ENCODE data around the gene TNFRSF25. TPM values are rescaled to one million over a fixed set of nuclear protein-coding genes. Genes with fewer than 3 reads are reported as not detected.
A peak's percentile ranks its signal among the peaks of the same experiment; 100 is the strongest.

The TNFRSF25 gene
- total and polyA plus RNA-seq, 9 of the 15 experiments (the other 6 are each of a cell fraction or from before 2014, with no cell fraction given), result 0.24 to 0.49 TPM; not detected in 7

DNA sequence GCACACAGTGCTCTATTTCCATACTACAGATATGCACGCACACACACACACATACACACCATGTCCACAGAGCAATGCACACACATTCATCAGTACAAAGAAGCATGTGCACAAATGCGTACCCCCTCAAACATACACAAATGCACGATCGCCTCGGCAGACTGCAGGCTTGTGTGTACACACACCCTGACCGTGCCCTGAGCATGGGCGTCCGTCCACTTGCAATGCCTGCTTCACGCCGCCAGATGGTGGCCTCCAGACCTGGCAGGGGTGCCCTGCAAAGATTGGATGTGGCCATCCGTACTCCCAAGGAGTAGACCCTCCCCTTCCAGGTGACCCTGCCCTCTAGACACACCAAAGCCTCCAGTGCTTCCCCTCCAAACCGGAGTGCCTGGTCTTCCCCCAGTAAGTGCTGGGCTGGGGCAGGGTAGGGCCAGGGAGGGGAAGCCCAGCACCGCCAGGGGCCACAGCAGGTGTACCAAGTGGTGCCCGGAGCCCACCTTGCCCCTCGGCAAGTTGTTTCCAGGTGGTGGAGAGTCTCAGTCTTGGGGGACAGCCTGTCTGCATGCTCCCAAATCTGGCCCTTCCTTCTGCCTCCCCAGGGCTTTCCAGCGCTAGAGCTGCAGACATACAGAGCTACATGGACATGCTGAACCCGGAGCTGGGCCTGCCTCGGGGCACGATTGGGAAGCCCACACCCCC is 20.8 kb downstream of the TNFRSF25 start:
- peak; percentile 80 for FAIRE-seq
- no peaks in the 10 kb centered on the region for H3K79me2 ChIP-seq (ENCODE audit: control insufficient read depth, insufficient read depth, low read length)
- in situ Hi-C loops (cut with MboI) (no loop called here), intact Hi-C loops (cut with micrococcal nuclease) (no loop called here)
- peaks cover 0 to 57% of the 10 kb centered on the region in 2 experiments; a peak in 2 of 5 replicates for H3K4me1 ChIP-seq (replicated peaks in 1 of 2; ENCODE audit: control insufficient read depth in 2 of 2, insufficient read depth in 2 of 2, low read length in 2 of 2)
- peaks cover 5% of the 10 kb centered on the region for H3K9me1 ChIP-seq (ENCODE audit: control insufficient read depth, insufficient read depth, low read length)
- H3K27ac ChIP-seq (ENCODE audit: extremely low read depth, low read depth, low read length), result no peak overlapping the region
- H3K27me3 ChIP-seq (ENCODE audit: control insufficient read depth in 2 of 2, insufficient read depth in 2 of 2, low read length in 2 of 2), result peaks cover 43 to 76% of the 10 kb centered on the region in 2 experiments; a peak in 4 of 5 replicates
- ChIA-PET POLR2A (interaction anchor here (0.7 to 1.4 kb wide), 2 partner anchors 12 to 440 kb away, joined by 3 to 4 read pairs; no protein-coding TSS in a partner anchor), CTCF (ENCODE audit: low intra/inter-chr PET ratio) (interaction anchor here (1.1 kb wide), 1 partner anchor 201 kb away, joined by 4 read pairs; no protein-coding TSS in a partner anchor)
- WGBS (ENCODE audit: insufficient coverage, low coverage, missing lambda C conversion rate), result 9% methylated on average over 19 of the region's 19 CpGs
- peaks cover 33% of the 10 kb centered on the region for H4K20me1 ChIP-seq (replicated peaks; ENCODE audit: control insufficient read depth, insufficient read depth, low read length)
- H3K9ac ChIP-seq (ENCODE audit: insufficient read depth in 1 of 2, low read depth in 2 of 2, low read length in 2 of 2), result no peak overlapping the region
- peak; percentile 53 for ATAC-seq
- no peak overlapping the region for H3K4me2 ChIP-seq (ENCODE audit: insufficient read depth, low read length)
- no TSS peak for BruUV-seq (replicated peaks)
- DNase-seq (ENCODE audit: extremely low read depth in 1 of 4, low spot score in 3 of 4), result peak in 2 of 4 experiments; percentile 39 to 64
- no peak overlapping the region for H3K4me3 ChIP-seq
- no peaks in the 10 kb centered on the region for H3K9me3 ChIP-seq (replicated peaks; ENCODE audit: control insufficient read depth, insufficient read depth, low read depth, low read length)
- H3K36me3 ChIP-seq (ENCODE audit: control insufficient read depth, insufficient read depth, low read length), result no peaks in the 10 kb centered on the region; the same call in 2 of the 3 replicates
- H2AFZ ChIP-seq (ENCODE audit: low read depth, low read length), result no peak overlapping the region
- TF ChIP-seq MYC (IDR thresholded peaks at IDR 0.05; ENCODE audit: low read depth, low read length), result 0 out of 2 replicates have a peak, but pooled peaks have one; percentile 22
- TF ChIP-seq MYC (CRISPR knock-in tag; IDR thresholded peaks at IDR 0.05; ENCODE audit: borderline replicate concordance, low read depth), result no peak
- TF ChIP-seq RHOXF2B (CRISPR knock-in tag; conservative IDR thresholded peaks at IDR 0.05), result no peak
- TF ChIP-seq, protein P1, sequence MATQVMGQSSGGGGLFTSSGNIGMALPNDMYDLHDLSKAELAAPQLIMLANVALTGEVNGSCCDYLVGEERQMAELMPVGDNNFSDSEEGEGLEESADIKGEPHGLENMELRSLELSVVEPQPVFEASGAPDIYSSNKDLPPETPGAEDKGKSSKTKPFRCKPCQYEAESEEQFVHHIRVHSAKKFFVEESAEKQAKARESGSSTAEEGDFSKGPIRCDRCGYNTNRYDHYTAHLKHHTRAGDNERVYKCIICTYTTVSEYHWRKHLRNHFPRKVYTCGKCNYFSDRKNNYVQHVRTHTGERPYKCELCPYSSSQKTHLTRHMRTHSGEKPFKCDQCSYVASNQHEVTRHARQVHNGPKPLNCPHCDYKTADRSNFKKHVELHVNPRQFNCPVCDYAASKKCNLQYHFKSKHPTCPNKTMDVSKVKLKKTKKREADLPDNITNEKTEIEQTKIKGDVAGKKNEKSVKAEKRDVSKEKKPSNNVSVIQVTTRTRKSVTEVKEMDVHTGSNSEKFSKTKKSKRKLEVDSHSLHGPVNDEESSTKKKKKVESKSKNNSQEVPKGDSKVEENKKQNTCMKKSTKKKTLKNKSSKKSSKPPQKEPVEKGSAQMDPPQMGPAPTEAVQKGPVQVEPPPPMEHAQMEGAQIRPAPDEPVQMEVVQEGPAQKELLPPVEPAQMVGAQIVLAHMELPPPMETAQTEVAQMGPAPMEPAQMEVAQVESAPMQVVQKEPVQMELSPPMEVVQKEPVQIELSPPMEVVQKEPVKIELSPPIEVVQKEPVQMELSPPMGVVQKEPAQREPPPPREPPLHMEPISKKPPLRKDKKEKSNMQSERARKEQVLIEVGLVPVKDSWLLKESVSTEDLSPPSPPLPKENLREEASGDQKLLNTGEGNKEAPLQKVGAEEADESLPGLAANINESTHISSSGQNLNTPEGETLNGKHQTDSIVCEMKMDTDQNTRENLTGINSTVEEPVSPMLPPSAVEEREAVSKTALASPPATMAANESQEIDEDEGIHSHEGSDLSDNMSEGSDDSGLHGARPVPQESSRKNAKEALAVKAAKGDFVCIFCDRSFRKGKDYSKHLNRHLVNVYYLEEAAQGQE (IDR thresholded peaks at IDR 0.05; ENCODE audit: borderline replicate concordance), result 0 out of 2 replicates have a peak, but pooled peaks have one; percentile 23
- TF ChIP-seq, protein P1 (CRISPR knock-in tag; IDR thresholded peaks at IDR 0.05; ENCODE audit: low read depth), result no peak
- no peak for TF ChIP-seq TAL1 (IDR thresholded peaks at IDR 0.05)
- peak in 1 of 2 experiments; percentile 38; a peak in 1 of 4 replicates for TF ChIP-seq NRF1 (conservative IDR thresholded peaks at IDR 0.05 in 1 of 2, IDR thresholded peaks at IDR 0.05 in 1 of 2)
- peak in 1 of 2 experiments; percentile 73; a peak in 2 of 4 replicates for TF ChIP-seq FOXA3 (CRISPR knock-in tag; conservative IDR thresholded peaks at IDR 0.05 in 1 of 2, IDR thresholded peaks at IDR 0.05 in 1 of 2)
- no peak for TF ChIP-seq ZNF644 (tag; IDR thresholded peaks at IDR 0.05; ENCODE audit: low read depth)
- TF ChIP-seq NUFIP1 (IDR thresholded peaks at IDR 0.05; ENCODE audit: partially characterized antibody), result no peak
- TF ChIP-seq SIX5 (IDR thresholded peaks at IDR 0.05; ENCODE audit: borderline replicate concordance in 1 of 2, insufficient read depth in 1 of 2, low read depth in 1 of 2, low read length in 2 of 2), result no peak
- TF ChIP-seq, protein P2, sequence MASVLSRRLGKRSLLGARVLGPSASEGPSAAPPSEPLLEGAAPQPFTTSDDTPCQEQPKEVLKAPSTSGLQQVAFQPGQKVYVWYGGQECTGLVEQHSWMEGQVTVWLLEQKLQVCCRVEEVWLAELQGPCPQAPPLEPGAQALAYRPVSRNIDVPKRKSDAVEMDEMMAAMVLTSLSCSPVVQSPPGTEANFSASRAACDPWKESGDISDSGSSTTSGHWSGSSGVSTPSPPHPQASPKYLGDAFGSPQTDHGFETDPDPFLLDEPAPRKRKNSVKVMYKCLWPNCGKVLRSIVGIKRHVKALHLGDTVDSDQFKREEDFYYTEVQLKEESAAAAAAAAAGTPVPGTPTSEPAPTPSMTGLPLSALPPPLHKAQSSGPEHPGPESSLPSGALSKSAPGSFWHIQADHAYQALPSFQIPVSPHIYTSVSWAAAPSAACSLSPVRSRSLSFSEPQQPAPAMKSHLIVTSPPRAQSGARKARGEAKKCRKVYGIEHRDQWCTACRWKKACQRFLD (CRISPR knock-in tag; IDR thresholded peaks at IDR 0.05), result no peak
